ENCODE measurements around the gene PSORS1C1.
"Not testable (repeated sequence)": the region's sequence is repeated elsewhere in the genome, so short reads cannot be mapped to it uniquely, and the experiment has no call there.

The PSORS1C1 gene, protein sequence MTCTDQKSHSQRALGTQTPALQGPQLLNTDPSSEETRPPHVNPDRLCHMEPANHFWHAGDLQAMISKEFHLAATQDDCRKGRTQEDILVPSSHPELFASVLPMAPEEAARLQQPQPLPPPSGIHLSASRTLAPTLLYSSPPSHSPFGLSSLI
- long read RNA-seq: 0 reads

GRCh38 chr6:31114541-31114878, at the start of gene PSORS1C1:
PSORS1C1 (plus strand) TSS chr6:31114800; CDS start chr6:31129633, 14,833 bp downstream.
- Histone ChIP-seq H3K27ac (replicated peaks) (no peak within 1 kb of the TSS), H3K4me3 (replicated peaks; ENCODE audit: insufficient read depth, low read length) (no peak within 1 kb of the TSS), H3K27me3 (ENCODE audit: insufficient read depth, poor library complexity, severe bottlenecking) (peaks cover 6% of the 10 kb centered on the region)
- DNase-seq (ENCODE audit: low read depth in 1 of 2, low spot score in 1 of 2): no peak
- TF ChIP-seq, protein P1, sequence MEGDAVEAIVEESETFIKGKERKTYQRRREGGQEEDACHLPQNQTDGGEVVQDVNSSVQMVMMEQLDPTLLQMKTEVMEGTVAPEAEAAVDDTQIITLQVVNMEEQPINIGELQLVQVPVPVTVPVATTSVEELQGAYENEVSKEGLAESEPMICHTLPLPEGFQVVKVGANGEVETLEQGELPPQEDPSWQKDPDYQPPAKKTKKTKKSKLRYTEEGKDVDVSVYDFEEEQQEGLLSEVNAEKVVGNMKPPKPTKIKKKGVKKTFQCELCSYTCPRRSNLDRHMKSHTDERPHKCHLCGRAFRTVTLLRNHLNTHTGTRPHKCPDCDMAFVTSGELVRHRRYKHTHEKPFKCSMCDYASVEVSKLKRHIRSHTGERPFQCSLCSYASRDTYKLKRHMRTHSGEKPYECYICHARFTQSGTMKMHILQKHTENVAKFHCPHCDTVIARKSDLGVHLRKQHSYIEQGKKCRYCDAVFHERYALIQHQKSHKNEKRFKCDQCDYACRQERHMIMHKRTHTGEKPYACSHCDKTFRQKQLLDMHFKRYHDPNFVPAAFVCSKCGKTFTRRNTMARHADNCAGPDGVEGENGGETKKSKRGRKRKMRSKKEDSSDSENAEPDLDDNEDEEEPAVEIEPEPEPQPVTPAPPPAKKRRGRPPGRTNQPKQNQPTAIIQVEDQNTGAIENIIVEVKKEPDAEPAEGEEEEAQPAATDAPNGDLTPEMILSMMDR (IDR thresholded peaks at IDR 0.05; ENCODE audit: insufficient read depth, low read length): no peak
- no peak for TF ChIP-seq GABPA (IDR thresholded peaks at IDR 0.05; ENCODE audit: low read depth)

DNA sequence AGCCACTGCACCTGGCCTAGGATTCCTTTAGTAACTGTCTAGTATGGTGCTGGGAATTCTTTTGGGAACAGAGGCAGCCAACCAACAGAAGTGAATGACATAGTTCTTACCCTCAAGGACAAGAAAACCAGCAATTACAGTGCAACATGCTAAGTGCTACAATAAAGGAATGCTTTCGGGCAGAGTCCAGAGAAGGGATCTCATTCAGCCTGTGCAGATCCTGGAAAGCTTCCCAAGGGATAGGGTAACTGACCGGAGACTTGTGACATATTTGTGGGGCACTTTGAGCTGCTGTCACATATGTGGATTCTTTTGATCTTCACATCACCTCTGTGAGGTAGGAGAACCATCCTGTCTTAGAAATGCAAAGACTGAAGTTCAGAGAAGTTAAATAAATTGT, 49.0 kb upstream of the PSORS1C1 start:
- no peak for DNase-seq (ENCODE audit: low read depth in 1 of 2, low spot score in 1 of 2)
- peaks cover 8% of the 10 kb centered on the region for H3K27me3 ChIP-seq (ENCODE audit: insufficient read depth, poor library complexity, severe bottlenecking)

DNA sequence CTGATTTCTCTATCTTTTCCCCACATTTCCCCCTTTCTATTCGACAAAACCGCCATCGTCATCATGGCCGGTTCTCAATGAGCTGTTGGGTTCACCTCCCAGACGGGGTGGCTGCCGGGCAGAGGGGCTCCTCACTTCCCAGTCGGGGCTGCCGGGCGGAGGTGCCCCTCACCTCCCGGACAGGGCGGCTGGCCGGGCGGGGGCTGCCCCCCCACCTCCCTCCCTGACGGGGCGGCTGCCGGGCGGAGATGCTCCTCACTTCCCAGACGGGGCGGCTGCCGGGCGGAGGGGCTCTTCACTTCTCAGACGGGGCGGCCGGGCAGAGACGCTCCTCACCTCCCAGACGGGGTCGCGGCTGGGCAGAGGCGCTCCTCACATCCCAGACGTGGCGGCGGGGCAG, 47.6 kb upstream of the PSORS1C1 start:
- not testable (repeated sequence) for DNase-seq (ENCODE audit: low read depth in 1 of 2, low spot score in 1 of 2); H3K27ac ChIP-seq (replicated peaks); H3K4me3 ChIP-seq (replicated peaks; ENCODE audit: insufficient read depth, low read length); H3K27me3 ChIP-seq (ENCODE audit: insufficient read depth, poor library complexity, severe bottlenecking)

More for the DNA sequence above, 49.0 kb upstream of the PSORS1C1 start:
- Histone ChIP-seq H3K27ac (replicated peaks) (no peak overlapping the region), H3K4me3 (replicated peaks; ENCODE audit: insufficient read depth, low read length) (no peak overlapping the region)
- TF ChIP-seq REST (IDR thresholded peaks at IDR 0.05; ENCODE audit: insufficient replicate concordance, low read depth) (no peak), SPI1 (IDR thresholded peaks at IDR 0.05; ENCODE audit: borderline replicate concordance, low read depth) (no peak), POLR2AphosphoS5 (IDR thresholded peaks at IDR 0.05; ENCODE audit: low read depth) (no peak), GABPA (IDR thresholded peaks at IDR 0.05; ENCODE audit: low read depth) (no peak)
- TF ChIP-seq, protein P1 (IDR thresholded peaks at IDR 0.05; ENCODE audit: insufficient read depth, low read length): no peak

DNA sequence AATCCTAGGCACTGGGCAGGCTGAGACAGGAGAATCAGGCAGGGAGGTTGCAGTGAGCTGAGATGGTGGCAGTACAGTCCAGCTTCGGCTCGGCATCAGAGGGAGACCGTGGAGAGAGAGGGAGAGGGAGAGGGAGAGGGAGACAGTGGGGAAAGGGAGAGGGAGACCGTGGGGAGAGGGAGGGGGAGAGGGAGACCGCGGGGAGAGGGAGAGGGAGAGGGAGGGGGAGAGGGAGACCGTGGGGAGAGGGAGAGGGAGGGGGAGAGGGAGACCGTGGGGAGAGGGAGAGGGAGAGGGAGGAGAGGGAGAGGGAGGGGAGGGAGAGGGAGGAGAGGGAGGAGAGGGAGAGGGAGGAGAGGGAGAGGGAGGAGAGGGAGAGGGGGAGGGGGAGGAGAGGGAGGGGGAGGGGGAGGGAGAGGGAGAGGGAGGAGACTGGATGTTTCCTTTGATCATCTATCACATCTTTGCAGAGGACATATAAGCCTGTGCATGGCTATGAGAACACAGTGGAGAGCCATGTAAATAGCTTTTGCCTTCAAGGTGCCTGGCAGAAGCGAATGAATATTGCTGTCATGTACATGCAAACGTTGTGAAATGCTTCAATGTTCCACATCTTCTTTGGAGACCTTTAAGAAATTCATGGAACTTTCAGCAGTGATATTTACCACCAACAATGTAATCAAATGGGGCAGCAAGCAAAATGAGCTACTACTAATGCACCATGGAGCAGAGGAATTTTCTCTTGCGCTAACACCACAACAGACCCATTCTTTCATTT, 46.5 kb upstream of the PSORS1C1 start:
- not testable (repeated sequence) for H3K27me3 ChIP-seq (ENCODE audit: insufficient read depth, poor library complexity, severe bottlenecking); H3K4me3 ChIP-seq (replicated peaks; ENCODE audit: insufficient read depth, low read length); DNase-seq (ENCODE audit: low read depth in 1 of 2, low spot score in 1 of 2); H3K27ac ChIP-seq (replicated peaks)

GRCh38 chr6:31068669-31069340, 45.8 kb upstream of the PSORS1C1 start:
- Histone ChIP-seq H3K27ac (replicated peaks) (no peak overlapping the region), H3K4me3 (replicated peaks; ENCODE audit: insufficient read depth, low read length) (no peak overlapping the region), H3K27me3 (ENCODE audit: insufficient read depth, poor library complexity, severe bottlenecking) (peaks cover 2% of the 10 kb centered on the region)
- DNase-seq (ENCODE audit: low read depth in 1 of 2, low spot score in 1 of 2): peak; percentile 50 to 80
- TF ChIP-seq, protein P1 (IDR thresholded peaks at IDR 0.05; ENCODE audit: insufficient read depth, low read length): peak; percentile 98
- no peak for TF ChIP-seq REST (IDR thresholded peaks at IDR 0.05; ENCODE audit: insufficient replicate concordance, low read depth)
- TF ChIP-seq POLR2AphosphoS5 (IDR thresholded peaks at IDR 0.05; ENCODE audit: low read depth): no peak

All from HL-60 (cell line).